IMR-90 (cell line): ENCODE measurements around the gene GCNT4. TPM values are rescaled to one million over a fixed set of nuclear protein-coding genes. Genes with fewer than 3 reads are reported as not detected.

Experiments
- ATAC-seq: fragments of 200-7000 bp; cut with Tn5 transposase; 2 replicates; pipeline ENCODE4 v1.9.1; 2020; ENCODE audit warnings: low read depth, mild to moderate bottlenecking, moderate library complexity
- BruUV-seq: library from RNA; stranded (reverse); fragments of 400-500 nt; replicated peaks from 2 replicates; lab custom pipeline; 2021; lab: Mats Ljungman, UMichigan
- CTCF ChIA-PET: fragments of 300-600 bp; formaldehyde crosslinking; extraction: SDS; loops from one replicate; lab custom pipeline; 2021; ENCODE audit warnings: antibody characterized with exemption; lab: Yijun Ruan, JAX
- POLR2A ChIA-PET: fragments of 300-600 bp; sonication (Branson Sonifier 250); formaldehyde crosslinking; loops from one replicate; lab custom pipeline; 2022; ENCODE audit warnings: antibody characterized with exemption; ENCODE audit not compliant: unreplicated experiment; lab: Charles Lee
- DNase-seq: peaks from one replicate; pipeline ENCODE4 v3.0.0; 2013
- H2AFZ ChIP-seq: replicated peaks from 2 replicates; pipeline ENCODE3; 2013; ENCODE audit warnings: low read length, mild to moderate bottlenecking; ENCODE audit not compliant: poor library complexity
- H2AK5ac ChIP-seq: 2 replicates; pipeline ENCODE4 v1.6.1; 2013; ENCODE audit warnings: low read depth, low read length, inconsistent platforms
- H2AK9ac ChIP-seq: replicated peaks from 2 replicates; pipeline ENCODE3; 2013; ENCODE audit warnings: mild to moderate bottlenecking, low read depth, low read length, moderate library complexity; ENCODE audit not compliant: poor library complexity
- H2BK120ac ChIP-seq: 2 replicates; pipeline ENCODE4 v1.6.1; 2013; ENCODE audit warnings: low read depth, low read length, inconsistent platforms
- H2BK15ac ChIP-seq: 3 replicates; pipeline ENCODE4 v1.6.1; 2013; ENCODE audit warnings: low read depth, low read length, inconsistent platforms
- H2BK20ac ChIP-seq: 2 replicates; pipeline ENCODE4 v1.6.1; 2013; ENCODE audit warnings: low read depth, mild to moderate bottlenecking, inconsistent platforms, low read length, moderate library complexity
- H2BK5ac ChIP-seq: 2 replicates; pipeline ENCODE4 v1.6.1; 2013; ENCODE audit warnings: mild to moderate bottlenecking, low read depth, low read length, inconsistent platforms; ENCODE audit not compliant: poor library complexity, severe bottlenecking
- H3K14ac ChIP-seq: replicated peaks from 2 replicates; pipeline ENCODE4 v1.6.1; 2013; ENCODE audit warnings: low read depth, low read length, inconsistent platforms
- H3K18ac ChIP-seq: 2 replicates; pipeline ENCODE4 v1.6.1; 2013; ENCODE audit warnings: low read depth, low read length, control low read depth
- H3K23ac ChIP-seq: 2 replicates; pipeline ENCODE4 v1.6.1; 2013; ENCODE audit warnings: low read depth, low read length, inconsistent platforms
- H3K27ac ChIP-seq: 2 replicates; pipeline ENCODE4 v1.5.1; 2013; ENCODE audit warnings: mild to moderate bottlenecking, control low read depth, low read length; ENCODE audit not compliant: insufficient read depth
- H3K27me3 ChIP-seq: 2 replicates; pipeline ENCODE4 v1.6.1; 2013; ENCODE audit warnings: low read length; ENCODE audit not compliant: control insufficient read depth, insufficient read depth
- H3K36me3 ChIP-seq: 2 replicates; pipeline ENCODE4 v1.6.1; 2013; ENCODE audit warnings: low read length, mixed read lengths; ENCODE audit not compliant: control insufficient read depth, insufficient read depth
- H3K4ac ChIP-seq: 2 replicates; pipeline ENCODE4 v1.6.1; 2013; ENCODE audit warnings: low read depth, low read length, inconsistent platforms
- H3K4me1 ChIP-seq: 2 replicates; pipeline ENCODE4 v1.6.1; 2013; ENCODE audit warnings: low read length, mixed read lengths; ENCODE audit not compliant: control insufficient read depth, insufficient read depth
- H3K4me2 ChIP-seq: 2 replicates; pipeline ENCODE4 v1.6.1; 2013; ENCODE audit warnings: low read depth, mild to moderate bottlenecking, control low read depth, low read length, moderate library complexity
- H3K4me3 ChIP-seq: 2 replicates; pipeline ENCODE4 v1.5.1; 2013; ENCODE audit warnings: low read depth, mild to moderate bottlenecking, control low read depth, low read length, moderate library complexity; ENCODE audit not compliant: insufficient read depth
- H3K56ac ChIP-seq: 2 replicates; pipeline ENCODE4 v1.6.1; 2013; ENCODE audit warnings: low read length, inconsistent platforms; ENCODE audit not compliant: insufficient read depth; ENCODE audit errors: extremely low read depth
- H3K79me1 ChIP-seq, 2 experiments: 2 replicates each; pipeline ENCODE4 v1.6.1; 2013; ENCODE audit warnings: low read length in 2 of 2, inconsistent platforms in 1 of 2, low read depth in 1 of 2
- H3K9ac ChIP-seq: 2 replicates; pipeline ENCODE4 v1.6.1; 2013; ENCODE audit warnings: low read depth, low read length, control low read depth
- H3K9me1 ChIP-seq: 2 replicates; pipeline ENCODE4 v1.6.1; 2013; ENCODE audit warnings: low read length, inconsistent platforms; ENCODE audit not compliant: insufficient read depth
- H3K9me3 ChIP-seq: 2 replicates; pipeline ENCODE4 v1.6.1; 2013; ENCODE audit warnings: low read length; ENCODE audit not compliant: control insufficient read depth, insufficient read depth
- H4K20me1 ChIP-seq: 2 replicates; pipeline ENCODE4 v1.6.1; 2013; ENCODE audit warnings: low read length, inconsistent platforms; ENCODE audit not compliant: insufficient read depth
- H4K5ac ChIP-seq: 2 replicates; pipeline ENCODE4 v1.6.1; 2013; ENCODE audit warnings: mild to moderate bottlenecking, low read depth, low read length, control low read depth
- H4K8ac ChIP-seq, 2 experiments: 2 replicates each; pipeline ENCODE4 v1.6.1; 2013; ENCODE audit warnings: low read depth in 2 of 2, low read length in 2 of 2, control low read depth in 1 of 2, inconsistent platforms in 1 of 2
- H4K91ac ChIP-seq: 2 replicates; pipeline ENCODE4 v1.6.1; 2013; ENCODE audit warnings: low read depth, low read length, inconsistent platforms; ENCODE audit not compliant: insufficient read depth
- ELK1 ChIP-seq: fragments of 150-350 bp; IDR thresholded peaks from 2 replicates; pipeline ENCODE4 v1.6.1; 2016; ENCODE audit warnings: low read depth, mild to moderate bottlenecking, low read length, moderate library complexity, borderline replicate concordance
- NFE2L2 ChIP-seq: fragments of 150-350 bp; IDR thresholded peaks from 2 replicates; pipeline ENCODE4 v1.6.1; 2016; ENCODE audit warnings: low read depth, mild to moderate bottlenecking, low read length
- SMC3 ChIP-seq: fragments of 150-350 bp; IDR thresholded peaks from 2 replicates; pipeline ENCODE4 v1.6.1; 2016; ENCODE audit warnings: low read depth, mild to moderate bottlenecking, antibody characterized with exemption, low read length, moderate library complexity
- WGBS, 2 experiments: methylation state at CpG; one replicate each; pipeline versions ENCODE4 v1.1.5 to v1.1.7; 2013; ENCODE audit warnings: missing lambda C conversion rate in 2 of 2; ENCODE audit not compliant: insufficient read length in 1 of 2; ENCODE audit errors: extremely low coverage in 2 of 2; 5-methylcytosine and 5-hydroxymethylcytosine counted together
- dilution Hi-C: fragments of 300-500 bp; cut with HindIII; formaldehyde crosslinking; loops from one replicate; pipeline ENCODE4 v1.14.3; 2018; ENCODE audit warnings: low sequenced_read_pairs; ENCODE audit not compliant: unreplicated experiment
- in situ Hi-C: fragments of 300-500 bp; cut with MboI; formaldehyde crosslinking; loops from 3 replicates; pipeline ENCODE4 v1.14.3; 2019; ENCODE audit warnings: low sequenced_read_pairs, inconsistent platforms, mixed read lengths
- intact Hi-C: fragments of 100-400 bp; cut with micrococcal nuclease; formaldehyde crosslinking; loops from 2 replicates; pipeline ENCODE4 v1.10.0; 2022
- polyA plus RNA-seq, 3 experiments: library from polyadenylated mRNA; depleted of rRNA; stranded (reverse); fragments of >200 nt; gene quantifications; 2 replicates each; pipeline ENCODE4 v1.2.3, GENCODE V29; 2012; ENCODE audit warnings: low replicate concordance in 1 of 3
- total RNA-seq: library from RNA; depleted of rRNA; stranded (reverse); fragments of >200 nt; gene quantifications from 2 replicates; pipeline ENCODE4 v1.2.3, GENCODE V29; 2012
- TF ChIP-seq, protein P1 (sequence below): conservative IDR thresholded peaks from 2 replicates; pipeline ENCODE4 v1.5.1; 2012; ENCODE audit warnings: mild to moderate bottlenecking, low read depth, low read length, improper control_type of control experiment

Gene GCNT4
- total and polyA plus RNA-seq, 2 of the 4 experiments (the other 2 are of a cell fraction) = 0.46 to 1.8 TPM

DNA sequence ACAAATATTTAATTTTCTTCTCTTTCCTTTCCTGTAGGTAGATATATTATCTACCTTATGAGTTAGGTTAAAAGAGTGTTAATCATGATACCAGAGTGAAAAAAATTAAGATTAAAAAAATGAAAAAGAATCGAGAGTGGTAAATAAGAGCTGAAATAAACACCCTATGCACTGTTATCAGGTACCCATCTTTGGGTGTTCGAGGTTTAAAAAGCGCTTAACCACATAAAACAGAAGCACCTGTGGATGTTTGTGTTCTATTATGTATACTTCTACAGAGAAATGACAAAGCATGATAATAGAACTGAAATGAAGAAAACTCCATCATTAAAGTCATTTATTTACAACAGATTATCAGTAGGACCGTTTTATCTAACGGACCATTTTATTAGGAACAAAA is 25.7 kb upstream of the GCNT4 start:
- no peaks in the 10 kb centered on the region for H3K9me3 ChIP-seq
- BruUV-seq = no TSS peak
- no peak overlapping the region for H3K4me3 ChIP-seq
- no peak overlapping the region for H3K4ac ChIP-seq
- no peak overlapping the region for H2AK5ac ChIP-seq
- no peak overlapping the region for H3K56ac ChIP-seq
- H2BK20ac ChIP-seq = no peak overlapping the region
- H2BK120ac ChIP-seq = no peak overlapping the region
- in situ Hi-C loops (no loop called here), intact Hi-C loops (no loop called here), dilution Hi-C loops (no loop called here)
- H2BK15ac ChIP-seq = no peak overlapping the region
- H4K91ac ChIP-seq = no peak overlapping the region
- ATAC-seq = no peak
- no peak overlapping the region for H4K5ac ChIP-seq
- no peak overlapping the region for H2BK5ac ChIP-seq
- ChIA-PET POLR2A (no interaction called here), CTCF (interaction anchor here (1.3 kb wide), 1 partner anchor 12 kb away, joined by 4 read pairs; no protein-coding TSS in a partner anchor)
- H4K8ac ChIP-seq = no peak overlapping the region
- no peak overlapping the region for H3K27ac ChIP-seq
- H3K4me2 ChIP-seq = no peak overlapping the region
- H3K9ac ChIP-seq = no peak overlapping the region
- H2AK9ac ChIP-seq = no peak overlapping the region
- no peak for TF ChIP-seq SMC3
- no peak for TF ChIP-seq ELK1
- TF ChIP-seq NFE2L2 = no peak
- TF ChIP-seq, protein P1, sequence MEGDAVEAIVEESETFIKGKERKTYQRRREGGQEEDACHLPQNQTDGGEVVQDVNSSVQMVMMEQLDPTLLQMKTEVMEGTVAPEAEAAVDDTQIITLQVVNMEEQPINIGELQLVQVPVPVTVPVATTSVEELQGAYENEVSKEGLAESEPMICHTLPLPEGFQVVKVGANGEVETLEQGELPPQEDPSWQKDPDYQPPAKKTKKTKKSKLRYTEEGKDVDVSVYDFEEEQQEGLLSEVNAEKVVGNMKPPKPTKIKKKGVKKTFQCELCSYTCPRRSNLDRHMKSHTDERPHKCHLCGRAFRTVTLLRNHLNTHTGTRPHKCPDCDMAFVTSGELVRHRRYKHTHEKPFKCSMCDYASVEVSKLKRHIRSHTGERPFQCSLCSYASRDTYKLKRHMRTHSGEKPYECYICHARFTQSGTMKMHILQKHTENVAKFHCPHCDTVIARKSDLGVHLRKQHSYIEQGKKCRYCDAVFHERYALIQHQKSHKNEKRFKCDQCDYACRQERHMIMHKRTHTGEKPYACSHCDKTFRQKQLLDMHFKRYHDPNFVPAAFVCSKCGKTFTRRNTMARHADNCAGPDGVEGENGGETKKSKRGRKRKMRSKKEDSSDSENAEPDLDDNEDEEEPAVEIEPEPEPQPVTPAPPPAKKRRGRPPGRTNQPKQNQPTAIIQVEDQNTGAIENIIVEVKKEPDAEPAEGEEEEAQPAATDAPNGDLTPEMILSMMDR = no peak
- H2AFZ ChIP-seq = no peak overlapping the region
- no peaks in the 10 kb centered on the region for H4K20me1 ChIP-seq
- no peak overlapping the region for H3K14ac ChIP-seq
- H3K4me1 ChIP-seq = no peaks in the 10 kb centered on the region
- no peak overlapping the region for H3K23ac ChIP-seq
- no peaks in the 10 kb centered on the region for H3K9me1 ChIP-seq
- DNase-seq = no peak
- no peaks in the 10 kb centered on the region for H3K36me3 ChIP-seq
- no peak overlapping the region for H3K18ac ChIP-seq
- H3K79me1 ChIP-seq = no peaks in the 10 kb centered on the region
- WGBS, 2 experiments = no CpG with 5 or more reads among the region's 5 CpGs
- no peaks in the 10 kb centered on the region; the same call in 1 of the 2 replicates for H3K27me3 ChIP-seq
